Erythroblast (primary cell): Measurements from ENCODE around the gene RAD18.

Source experiments
- GATA1 ChIP-seq: IDR thresholded peaks from 2 replicates; pipeline ENCODE4 v1.6.1; 2011; ENCODE audit warnings: low read depth, mild to moderate bottlenecking, control low read depth, low read length, moderate library complexity
- POLR2A ChIP-seq: IDR thresholded peaks from 2 replicates; pipeline ENCODE4 v1.6.1; 2011; ENCODE audit warnings: mild to moderate bottlenecking, low read length

- TF ChIP-seq POLR2A, result no peak
- TF ChIP-seq GATA1, result no peak
These were observed 21.2 kb downstream of the RAD18 start for GRCh38 chr3:8942115-8942514.
